Effector memory CD8-positive, alpha-beta T cell (primary cell): ENCODE data around the gene MCF2L2.

Experiments
- ATAC-seq: fragments of 150-1000 bp; cut with Tn5 transposase; replicated peaks from 2 replicates; pipeline ENCODE4 v1.10.0; 2021; ENCODE audit warnings: mild to moderate bottlenecking, moderate library complexity
- DNase-seq, 3 experiments: peaks; one replicate each; pipeline ENCODE4 v3.0.0; 2021
- H3K27ac Mint-ChIP-seq, 2 donors: one replicate each; pipeline ENCODE4 v1.8.0; 2022; ENCODE audit warnings: mild to moderate bottlenecking in 2 of 2, mixed read lengths in 2 of 2, moderate library complexity in 2 of 2
- H3K27me3 Mint-ChIP-seq, 2 donors: one replicate each; pipeline ENCODE4 v1.8.0; 2022; ENCODE audit warnings: mixed read lengths in 2 of 2
- H3K36me3 Mint-ChIP-seq: one replicate; pipeline ENCODE4 v1.8.0; 2022; ENCODE audit warnings: mild to moderate bottlenecking, moderate library complexity, mixed read lengths; ENCODE audit not compliant: insufficient read depth
- H3K4me1 Mint-ChIP-seq, 2 donors: one replicate each; pipeline ENCODE4 v1.8.0; 2022; ENCODE audit warnings: low read depth in 2 of 2, mixed read lengths in 2 of 2
- H3K4me3 Mint-ChIP-seq, 2 donors: one replicate each; pipeline ENCODE4 v1.8.0; 2022; ENCODE audit warnings: mild to moderate bottlenecking in 2 of 2, mixed read lengths in 2 of 2, moderate library complexity in 2 of 2
- H3K9me3 Mint-ChIP-seq, 2 donors: one replicate each; pipeline ENCODE4 v1.8.0; 2022; ENCODE audit warnings: mixed read lengths in 2 of 2

MCF2L2 gene

DNA sequence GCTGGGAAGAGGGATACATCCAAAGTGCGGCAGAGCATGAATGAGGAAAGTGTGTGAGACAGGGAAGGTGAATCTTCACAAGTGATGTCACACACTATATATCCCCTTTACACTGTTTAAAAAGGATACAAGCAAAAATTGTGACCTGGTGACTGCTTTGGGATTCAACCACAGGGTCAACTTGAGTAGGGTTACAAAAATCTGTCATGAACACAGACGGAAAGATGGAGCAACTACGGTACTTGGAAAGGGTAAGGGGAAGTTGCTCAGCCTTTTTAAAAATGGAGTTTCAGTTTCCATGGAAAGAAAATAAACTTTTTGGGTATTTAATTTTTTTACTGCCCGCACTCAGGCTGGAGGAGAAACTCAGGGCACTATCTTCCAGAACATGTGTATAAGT lies 115.1 kb downstream of the MCF2L2 start:
- H3K4me3 Mint-ChIP-seq, result no peak overlapping the region
- H3K9me3 Mint-ChIP-seq, result no peaks in the 10 kb centered on the region
- no peaks in the 10 kb centered on the region for H3K4me1 Mint-ChIP-seq
- peaks cover 9% of the 10 kb centered on the region for H3K36me3 Mint-ChIP-seq
- H3K27ac Mint-ChIP-seq, result no peak overlapping the region
- H3K27me3 Mint-ChIP-seq, result no peaks in the 10 kb centered on the region
- ATAC-seq, result no peak
- no peak for DNase-seq

DNA sequence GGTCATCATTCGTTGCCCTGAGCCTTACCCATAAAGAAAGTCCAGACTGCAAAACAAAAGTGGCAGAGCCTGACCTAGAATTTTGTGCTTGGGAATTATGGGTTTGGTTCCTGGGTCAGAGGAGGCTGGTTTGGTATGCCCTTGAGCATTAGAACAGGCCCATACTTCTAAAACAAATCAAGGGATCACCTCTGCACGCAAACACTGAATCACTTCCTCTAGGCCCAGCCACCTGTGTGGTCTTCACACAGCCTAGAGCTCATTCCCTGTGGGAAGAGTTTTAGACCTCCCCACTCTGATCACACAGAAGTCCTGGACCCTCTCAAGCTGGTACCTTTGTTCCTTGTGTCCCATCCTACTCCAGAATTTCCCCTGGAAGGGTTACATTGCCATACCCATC lies 116.0 kb downstream of the MCF2L2 start:
- Mint-ChIP-seq H3K27ac (peak overlapping the region in 1 of 2 donors; percentile 82), H3K36me3 (peaks cover 9% of the 10 kb centered on the region), H3K4me3 (no peak overlapping the region), H3K9me3 (no peaks in the 10 kb centered on the region), H3K4me1 (no peaks in the 10 kb centered on the region), H3K27me3 (no peaks in the 10 kb centered on the region)
- DNase-seq (no peak), ATAC-seq (no peak)

DNA sequence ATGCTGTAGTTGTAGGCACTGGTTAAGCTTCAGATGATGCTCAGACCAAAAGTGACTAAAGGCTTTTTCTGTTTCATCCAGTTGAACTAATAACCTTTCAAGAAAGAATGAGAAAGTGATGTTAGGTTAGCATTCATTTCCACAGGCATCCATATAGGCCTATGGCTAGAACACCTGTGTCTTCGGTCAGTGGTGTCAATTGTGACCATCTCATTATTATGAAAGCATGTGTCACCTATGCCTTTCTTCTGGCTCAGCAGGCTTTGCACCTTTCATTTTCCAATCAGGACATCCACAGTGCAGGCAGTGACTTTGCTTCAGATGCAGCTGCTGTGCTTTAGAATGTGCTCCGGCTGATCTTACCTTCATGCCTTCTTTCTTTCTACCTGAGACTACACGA lies 117.5 kb downstream of the MCF2L2 start:
- Mint-ChIP-seq H3K27me3 (no peaks in the 10 kb centered on the region), H3K36me3 (peaks cover 13% of the 10 kb centered on the region), H3K4me1 (peaks cover 0 to 3% of the 10 kb centered on the region in 2 donors), H3K9me3 (no peaks in the 10 kb centered on the region), H3K27ac (no peak overlapping the region), H3K4me3 (no peak overlapping the region)
- DNase-seq (no peak), ATAC-seq (no peak)

DNA sequence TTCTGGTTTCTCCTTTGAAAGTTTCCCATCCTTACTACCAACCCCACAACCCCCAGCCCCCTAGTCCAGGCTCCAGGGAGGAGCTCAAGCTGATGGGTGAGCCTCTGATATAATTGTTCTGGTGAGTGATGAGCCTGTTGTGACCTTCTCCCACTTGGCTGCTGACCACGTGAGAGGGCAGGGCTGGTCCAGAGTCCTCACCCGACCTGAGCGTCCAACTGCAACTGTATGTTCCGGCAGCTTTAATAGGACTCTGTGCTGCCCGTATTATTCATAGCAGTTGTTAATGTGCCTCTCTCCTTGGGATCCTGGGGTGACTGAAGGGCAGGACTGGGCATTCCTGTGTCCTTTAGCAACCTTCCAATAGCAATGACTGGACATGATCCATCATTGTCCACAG lies 119.1 kb downstream of the MCF2L2 start:
- DNase-seq (no peak), ATAC-seq (no peak)
- Mint-ChIP-seq H3K27me3 (no peaks in the 10 kb centered on the region), H3K9me3 (no peaks in the 10 kb centered on the region), H3K4me1 (peaks cover 0 to 3% of the 10 kb centered on the region in 2 donors), H3K36me3 (peaks cover 10% of the 10 kb centered on the region), H3K4me3 (no peak overlapping the region), H3K27ac (no peak overlapping the region)

DNA sequence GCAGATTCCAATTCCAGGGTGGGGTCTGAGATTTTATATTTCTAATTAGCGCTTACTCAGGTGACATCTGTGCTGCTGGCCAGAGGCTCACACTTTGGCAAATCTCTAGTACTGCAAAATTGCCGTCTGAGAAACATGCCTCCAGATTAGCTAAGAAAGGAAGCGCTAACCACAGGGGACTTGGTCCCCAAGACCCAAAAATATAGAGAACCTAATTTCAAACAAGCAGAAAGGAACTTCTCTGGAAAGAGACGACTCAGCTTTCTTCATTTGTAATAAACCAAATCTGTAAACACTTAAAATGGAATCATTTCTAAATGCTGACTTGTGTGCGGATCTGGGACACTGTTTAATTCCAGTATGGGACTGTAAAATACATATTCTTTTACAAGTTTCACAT lies 119.7 kb downstream of the MCF2L2 start:
- DNase-seq (no peak), ATAC-seq (no peak)
- Mint-ChIP-seq H3K9me3 (no peaks in the 10 kb centered on the region), H3K27me3 (no peaks in the 10 kb centered on the region), H3K4me1 (peaks cover 0 to 3% of the 10 kb centered on the region in 2 donors), H3K4me3 (no peak overlapping the region), H3K36me3 (peaks cover 10% of the 10 kb centered on the region), H3K27ac (no peak overlapping the region)

DNA sequence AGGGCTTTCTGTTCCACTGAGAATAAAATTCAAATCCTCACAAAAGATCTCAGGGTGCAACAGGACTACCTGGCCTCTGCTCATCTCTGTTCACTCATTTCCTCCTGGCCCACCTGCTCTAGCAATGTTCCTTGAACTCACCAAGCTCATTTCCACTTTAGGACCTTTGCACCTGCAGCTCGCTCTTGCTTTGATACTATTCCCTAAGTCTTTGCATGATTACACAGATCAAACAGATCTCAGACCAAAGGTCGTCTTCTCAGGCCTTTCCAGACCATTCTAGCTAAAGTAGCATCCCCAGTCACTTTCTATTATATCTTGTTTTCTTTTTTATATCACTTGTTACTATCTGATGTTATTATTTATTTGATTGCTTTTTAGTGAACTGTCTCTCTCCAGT lies 120.7 kb downstream of the MCF2L2 start:
- Mint-ChIP-seq H3K9me3 (no peaks in the 10 kb centered on the region), H3K27me3 (no peaks in the 10 kb centered on the region), H3K4me3 (no peak overlapping the region), H3K27ac (no peak overlapping the region), H3K36me3 (peaks cover 13% of the 10 kb centered on the region), H3K4me1 (peaks cover 0 to 3% of the 10 kb centered on the region in 2 donors)
- no peak for ATAC-seq
- no peak for DNase-seq

DNA sequence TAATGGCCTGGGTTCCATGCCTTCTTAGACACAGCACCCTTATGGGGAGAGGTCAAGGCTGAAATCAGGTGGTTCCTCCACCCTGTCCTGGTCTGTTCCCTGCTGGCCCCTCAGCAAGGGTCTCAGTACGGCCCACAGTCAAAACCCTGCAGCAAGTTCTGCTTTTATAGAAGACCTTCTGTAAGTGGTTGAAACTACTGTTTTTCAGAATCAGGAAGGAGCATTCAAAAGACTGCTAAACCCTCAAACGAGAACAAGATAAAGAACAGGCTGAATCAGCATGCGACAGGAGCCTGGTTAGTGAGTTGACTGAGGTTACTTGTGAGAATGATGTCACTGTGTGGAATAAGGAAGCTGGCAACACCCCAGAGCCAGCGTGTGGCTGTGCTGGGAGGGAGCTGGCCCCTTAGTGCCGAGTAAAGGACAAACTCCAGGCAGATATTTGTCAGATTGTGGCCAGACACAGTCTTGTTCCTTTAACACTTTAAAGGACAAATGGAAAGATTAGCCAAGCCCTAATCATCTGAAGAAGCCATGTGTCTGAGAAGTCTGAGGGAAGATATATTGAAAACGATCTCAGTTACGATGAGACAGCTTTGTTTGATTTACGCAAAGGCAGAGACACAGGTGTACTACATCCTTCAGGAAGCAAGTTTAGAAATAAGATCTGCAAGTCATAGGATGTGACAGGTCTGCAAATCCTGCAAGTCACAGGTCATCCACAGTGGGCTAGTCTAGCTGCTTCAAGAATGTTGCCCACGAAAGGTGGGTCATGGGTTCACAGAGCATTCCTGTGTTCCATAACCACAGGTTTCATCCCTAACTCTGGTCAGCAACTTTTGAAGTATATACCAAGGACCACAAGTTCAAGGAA lies 121.4 kb downstream of the MCF2L2 start:
- peaks cover 13% of the 10 kb centered on the region for H3K36me3 Mint-ChIP-seq
- H3K4me1 Mint-ChIP-seq, result peaks cover 0 to 3% of the 10 kb centered on the region in 2 donors
- H3K9me3 Mint-ChIP-seq, result no peaks in the 10 kb centered on the region
- DNase-seq (no peak), ATAC-seq (peak; percentile 76)
- no peaks in the 10 kb centered on the region for H3K27me3 Mint-ChIP-seq
- H3K27ac Mint-ChIP-seq, result peak overlapping the region in 1 of 2 donors; percentile 1
- no peak overlapping the region for H3K4me3 Mint-ChIP-seq

DNA sequence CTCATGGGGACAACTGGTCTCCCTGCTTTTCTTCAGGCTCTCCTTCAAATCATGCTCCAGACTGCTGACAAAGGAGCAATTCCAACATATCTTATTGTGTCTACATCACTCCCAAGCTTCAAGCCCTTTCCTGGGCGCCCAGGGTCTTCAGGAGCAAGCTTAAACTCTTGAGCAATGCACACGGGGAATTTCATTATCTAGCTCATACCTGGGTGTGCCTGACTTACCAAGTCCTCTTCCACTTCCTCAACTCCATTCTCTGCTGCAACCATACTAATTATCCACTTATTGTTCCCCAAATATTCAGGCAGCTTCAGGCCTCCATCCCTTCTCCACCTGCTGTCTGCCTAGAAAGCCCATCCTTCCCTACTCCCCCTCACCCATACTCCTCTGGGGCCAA lies 124.7 kb downstream of the MCF2L2 start:
- no peaks in the 10 kb centered on the region for H3K9me3 Mint-ChIP-seq
- peaks cover 0 to 3% of the 10 kb centered on the region in 2 donors for H3K4me1 Mint-ChIP-seq
- peaks cover 7% of the 10 kb centered on the region for H3K36me3 Mint-ChIP-seq
- no peak for DNase-seq
- H3K4me3 Mint-ChIP-seq, result no peak overlapping the region
- ATAC-seq, result no peak
- no peaks in the 10 kb centered on the region for H3K27me3 Mint-ChIP-seq
- H3K27ac Mint-ChIP-seq, result peak overlapping the region; percentile 11 to 52

DNA sequence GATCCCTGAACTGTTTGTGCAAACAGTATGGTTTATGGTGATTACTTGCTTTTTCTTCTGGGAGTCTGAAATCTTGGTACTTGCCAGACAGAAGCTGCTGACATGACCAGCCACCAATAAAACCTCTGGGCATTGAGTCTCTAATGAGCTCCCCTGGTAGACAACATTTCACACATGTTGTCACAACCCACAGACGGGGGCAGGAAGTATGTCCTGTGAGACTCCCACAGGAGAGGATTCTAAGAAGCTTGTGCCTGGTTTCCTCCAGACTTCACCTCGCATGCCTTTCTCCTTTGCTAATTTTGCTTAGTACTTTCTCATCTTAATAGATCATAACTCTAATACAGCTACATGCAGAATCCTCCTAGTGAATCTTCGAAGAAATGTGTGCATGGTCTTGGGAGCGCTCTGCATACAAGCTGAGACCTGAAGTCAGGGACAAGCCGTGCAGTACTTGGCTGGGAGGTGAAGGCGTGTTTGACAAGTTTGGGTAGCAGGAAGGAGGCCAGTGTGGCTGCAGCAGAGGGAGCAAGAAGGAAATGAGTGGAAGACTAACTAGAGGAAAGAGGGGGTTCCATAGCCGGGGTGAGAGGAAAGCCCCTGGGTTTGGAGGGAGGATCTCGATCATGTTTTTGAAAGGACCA lies 126.4 kb downstream of the MCF2L2 start:
- Mint-ChIP-seq H3K4me3 (no peak overlapping the region), H3K9me3 (no peaks in the 10 kb centered on the region), H3K4me1 (peaks cover 0 to 3% of the 10 kb centered on the region in 2 donors), H3K27me3 (no peaks in the 10 kb centered on the region), H3K36me3 (peaks cover 7% of the 10 kb centered on the region), H3K27ac (peak overlapping the region in 1 of 2 donors; percentile 0)
- DNase-seq (no peak), ATAC-seq (no peak)

DNA sequence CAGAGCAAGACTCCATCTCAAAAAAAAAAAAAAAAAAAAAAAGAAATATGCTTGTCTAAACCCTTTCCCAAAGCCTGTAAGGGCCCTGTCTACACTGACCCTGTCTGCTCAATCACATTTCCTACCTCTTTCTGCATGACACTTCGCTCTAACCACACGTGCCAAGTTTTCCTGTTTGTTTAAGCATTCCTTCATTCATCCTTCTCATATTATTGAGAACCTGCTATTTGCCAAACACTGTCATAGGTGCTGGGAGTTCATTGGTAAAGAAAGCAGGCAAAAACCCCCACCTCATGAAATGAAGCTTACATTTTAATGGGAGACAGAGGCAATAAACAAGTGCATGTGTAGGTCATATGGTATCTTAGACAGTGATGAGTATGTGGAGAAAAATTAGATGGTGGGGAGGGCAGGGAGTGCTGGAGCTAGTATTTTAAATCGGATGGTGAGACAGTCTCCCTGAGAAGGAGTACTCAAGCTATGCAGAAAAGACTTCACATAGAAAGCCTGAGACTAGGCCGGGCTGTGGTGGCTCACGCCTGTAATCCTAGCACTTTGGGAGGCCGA lies 127.3 kb downstream of the MCF2L2 start:
- Mint-ChIP-seq H3K27ac (peak overlapping the region in 1 of 2 donors; percentile 0), H3K4me3 (no peak overlapping the region), H3K9me3 (no peaks in the 10 kb centered on the region), H3K4me1 (no peaks in the 10 kb centered on the region), H3K27me3 (no peaks in the 10 kb centered on the region), H3K36me3 (peaks cover 6% of the 10 kb centered on the region)
- DNase-seq (no peak), ATAC-seq (no peak)

DNA sequence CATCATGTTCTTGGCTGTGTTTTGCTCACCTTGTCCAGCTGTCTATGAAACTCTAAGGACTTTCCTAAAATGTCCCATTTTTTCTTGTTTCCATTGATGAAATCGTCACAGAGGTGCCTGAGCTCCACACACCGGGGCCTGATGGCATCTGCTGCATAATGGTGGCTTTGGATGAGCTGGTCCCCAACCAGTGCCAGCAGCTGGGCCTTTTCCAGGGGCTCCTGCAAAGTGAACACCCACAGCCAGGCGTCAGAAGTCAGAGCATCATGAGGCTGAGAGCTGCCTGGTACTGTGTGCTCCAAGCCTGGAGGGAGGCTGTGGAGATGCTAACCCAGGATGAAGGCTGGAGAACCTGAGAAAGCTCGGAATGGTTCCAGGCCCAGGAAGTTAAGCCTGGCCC lies 128.4 kb downstream of the MCF2L2 start:
- Mint-ChIP-seq H3K4me3 (no peak overlapping the region), H3K9me3 (no peaks in the 10 kb centered on the region)

DNA sequence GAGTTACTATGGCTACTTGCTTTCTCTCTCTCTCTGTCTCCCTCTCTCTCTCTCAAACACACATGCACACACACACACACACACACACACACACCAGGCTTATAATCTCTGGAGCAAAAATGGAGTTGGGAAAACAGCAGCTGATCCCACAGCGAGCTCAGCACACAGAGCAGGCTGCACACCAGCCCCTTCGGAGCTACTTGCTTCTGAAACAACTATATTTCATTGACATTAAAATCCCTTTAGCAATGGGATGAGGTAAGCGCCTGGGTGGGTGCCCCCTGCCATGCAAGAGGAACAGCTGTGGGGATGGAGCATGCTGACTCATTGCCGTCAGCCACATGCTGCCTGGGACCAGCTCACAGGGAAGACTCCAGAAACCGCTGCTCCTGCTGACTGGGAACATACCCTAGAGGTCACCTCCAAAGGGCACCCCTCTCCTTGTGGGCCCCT lies 129.7 kb downstream of the MCF2L2 start:
- no peaks in the 10 kb centered on the region for H3K9me3 Mint-ChIP-seq
- peaks cover 6% of the 10 kb centered on the region for H3K36me3 Mint-ChIP-seq
- no peak overlapping the region for H3K4me3 Mint-ChIP-seq
- no peak overlapping the region for H3K27ac Mint-ChIP-seq
- DNase-seq (no peak), ATAC-seq (no peak)
- no peaks in the 10 kb centered on the region for H3K27me3 Mint-ChIP-seq
- H3K4me1 Mint-ChIP-seq, result no peaks in the 10 kb centered on the region

More for the DNA sequence above, 128.4 kb downstream of the MCF2L2 start:
- peaks cover 6% of the 10 kb centered on the region for H3K36me3 Mint-ChIP-seq
- no peaks in the 10 kb centered on the region for H3K27me3 Mint-ChIP-seq
- H3K4me1 Mint-ChIP-seq, result no peaks in the 10 kb centered on the region
- ATAC-seq, result no peak
- no peak overlapping the region for H3K27ac Mint-ChIP-seq
- no peak for DNase-seq

DNA sequence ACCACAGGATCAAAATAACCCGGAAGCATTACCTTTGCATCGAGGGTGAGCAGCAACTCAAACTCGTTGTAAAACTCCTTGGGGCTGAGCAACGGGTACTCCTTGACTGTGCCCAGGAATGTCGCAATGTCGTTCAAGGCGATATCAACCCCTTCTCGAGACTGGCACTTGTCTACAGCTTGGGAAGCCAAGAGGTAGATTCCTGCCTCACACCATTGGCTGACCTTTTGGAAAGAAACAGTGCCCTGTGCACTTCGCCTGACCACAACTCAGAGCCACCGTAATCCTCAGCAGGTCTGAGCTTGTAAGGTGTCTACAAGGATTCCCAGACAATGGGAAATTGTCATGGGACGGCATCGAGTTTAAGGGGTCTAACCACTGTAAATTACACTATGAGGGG lies 131.5 kb downstream of the MCF2L2 start:
- Mint-ChIP-seq H3K27ac (no peak overlapping the region), H3K4me1 (no peaks in the 10 kb centered on the region), H3K4me3 (no peak overlapping the region), H3K36me3 (peaks cover 2% of the 10 kb centered on the region), H3K9me3 (no peaks in the 10 kb centered on the region), H3K27me3 (no peaks in the 10 kb centered on the region)
- DNase-seq (no peak), ATAC-seq (no peak)

DNA sequence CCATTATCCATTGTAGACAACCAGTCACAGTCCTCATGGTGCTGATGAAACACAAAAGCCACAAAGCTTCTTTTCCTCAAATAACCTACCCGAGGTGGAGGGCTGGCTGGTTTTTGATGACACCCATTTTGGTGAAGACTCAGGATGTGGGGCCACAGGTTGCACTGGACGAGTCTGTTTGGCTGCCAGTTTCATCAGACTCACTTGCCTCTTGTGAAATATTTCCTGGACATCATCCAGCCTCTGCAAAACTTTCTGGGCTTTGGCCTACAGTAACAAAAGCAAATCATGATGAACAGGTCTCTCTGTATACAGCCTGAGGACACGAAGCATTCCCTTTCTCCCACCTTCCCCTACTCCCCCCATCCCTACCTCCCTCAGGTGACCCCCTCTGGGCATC lies 133.2 kb downstream of the MCF2L2 start:
- Mint-ChIP-seq H3K27ac (no peak overlapping the region), H3K27me3 (no peaks in the 10 kb centered on the region), H3K4me1 (no peaks in the 10 kb centered on the region), H3K4me3 (no peak overlapping the region), H3K36me3 (peaks cover 2% of the 10 kb centered on the region), H3K9me3 (no peaks in the 10 kb centered on the region)
- DNase-seq (no peak), ATAC-seq (no peak)
